ENCODE results near the gene STARD3NL. TPM values are rescaled to one million over a fixed set of nuclear protein-coding genes. Genes with fewer than 3 reads are reported as not detected.

Gene STARD3NL
- total RNA-seq, 4 donors from 2014 or later: 4.1 to 22.1 (median 17.9) TPM

GRCh38 chr7:38181111-38181510 lies 3.1 kb downstream of the STARD3NL start:
- no peaks in the 10 kb centered on the region for H3K27me3 ChIP-seq
- DNase-seq: no peak
- no peak overlapping the region for H3K4me3 ChIP-seq
- WGBS, 2 donors: 77 to 85% methylated on average over 1 of the region's 1 CpG
- peaks cover 4 to 42% (median 6%) of the 10 kb centered on the region in 3 donors for H3K4me1 ChIP-seq
- no peak overlapping the region for H3K27ac ChIP-seq
- intact Hi-C loops (cut with DNase I): no loop called here
- H3K36me3 ChIP-seq: no peaks in the 10 kb centered on the region
- H3K9me3 ChIP-seq: no peaks in the 10 kb centered on the region
- no peak for TF ChIP-seq CTCF (IDR thresholded peaks at IDR 0.05)
- no peak for TF ChIP-seq POLR2A (IDR thresholded peaks at IDR 0.05)

GRCh38 chr7:38182450-38182849 lies 4.4 kb downstream of the STARD3NL start:
- intact Hi-C loops (cut with DNase I): no loop called here

GRCh38 chr7:38185395-38186307 lies 7.6 kb downstream of the STARD3NL start:
- Histone ChIP-seq H3K9me3 (no peaks in the 10 kb centered on the region), H3K27ac (no peak overlapping the region), H3K4me1 (peaks cover 0 to 24% (median 0%) of the 10 kb centered on the region in 3 donors), H3K4me3 (no peak overlapping the region), H3K27me3 (no peaks in the 10 kb centered on the region), H3K36me3 (no peaks in the 10 kb centered on the region)
- TF ChIP-seq POLR2A (IDR thresholded peaks at IDR 0.05) (no peak), CTCF (IDR thresholded peaks at IDR 0.05) (no peak)
- 85 to 90% methylated on average over 5 to 6 of the region's 6 CpGs for WGBS, 2 donors
- intact Hi-C loops (cut with DNase I): no loop called here
- DNase-seq: no peak

More at GRCh38 chr7:38182450-38182849, 4.4 kb downstream of the STARD3NL start:
- DNase-seq: no peak
- Histone ChIP-seq H3K27ac (no peak overlapping the region), H3K4me3 (no peak overlapping the region), H3K27me3 (no peaks in the 10 kb centered on the region), H3K4me1 (peaks cover 4 to 50% (median 6%) of the 10 kb centered on the region in 3 donors), H3K36me3 (no peaks in the 10 kb centered on the region), H3K9me3 (no peaks in the 10 kb centered on the region)
- WGBS, 2 donors: 73 to 82% methylated on average over 1 of the region's 1 CpG
- no peak for TF ChIP-seq CTCF (IDR thresholded peaks at IDR 0.05)
- no peak for TF ChIP-seq POLR2A (IDR thresholded peaks at IDR 0.05)

GRCh38 chr7:38186593-38187314 lies 8.7 kb downstream of the STARD3NL start:
- H3K4me3 ChIP-seq: no peak overlapping the region
- H3K36me3 ChIP-seq: no peaks in the 10 kb centered on the region
- 66 to 69% methylated on average over 4 of the region's 4 CpGs for WGBS, 2 donors
- peaks cover 0 to 4% (median 0%) of the 10 kb centered on the region in 3 donors for H3K9me3 ChIP-seq
- H3K4me1 ChIP-seq: peaks cover 0 to 22% (median 0%) of the 10 kb centered on the region in 3 donors
- TF ChIP-seq CTCF (IDR thresholded peaks at IDR 0.05): no peak
- no peak for TF ChIP-seq POLR2A (IDR thresholded peaks at IDR 0.05)
- no peak for DNase-seq
- intact Hi-C loops (cut with DNase I): no loop called here
- H3K27ac ChIP-seq: no peak overlapping the region
- H3K27me3 ChIP-seq: no peaks in the 10 kb centered on the region

Data from esophagus squamous epithelium (tissue), 5 donors.